PC-3 (cell line): Measurements from ENCODE around the gene NUDT5. TPM values are rescaled to one million over a fixed set of nuclear protein-coding genes. Genes with fewer than 3 reads are reported as not detected.

Experiments
- ATAC-seq: fragments of 200-7000 bp; cut with Tn5 transposase; 2 replicates; pipeline ENCODE4 v1.9.1; 2020; ENCODE audit warnings: mild to moderate bottlenecking, moderate library complexity
- BruUV-seq: library from RNA; stranded (reverse); fragments of 400-500 nt; replicated peaks from 2 replicates; lab custom pipeline; 2021; lab: Mats Ljungman, UMichigan
- CTCF ChIA-PET: fragments of 300-600 bp; sonication (Branson Sonifier 250); formaldehyde crosslinking; loops from one replicate; lab custom pipeline; 2022; ENCODE audit warnings: antibody characterized with exemption; lab: Charles Lee
- POLR2A ChIA-PET: fragments of 300-600 bp; sonication (Branson Sonifier 250); formaldehyde crosslinking; loops from one replicate; lab custom pipeline; 2022; ENCODE audit warnings: antibody characterized with exemption; ENCODE audit not compliant: unreplicated experiment; lab: Charles Lee
- DNase-seq: peaks from one replicate; pipeline ENCODE4 v3.0.0-alpha.2; 2015
- H2AFZ ChIP-seq: fragments of 300-600 bp; sonication (generic); 2 replicates; pipeline ENCODE4 v1.6.0; 2016; ENCODE audit warnings: antibody characterized with exemption, low read length
- H3F3A ChIP-seq: fragments of 300-600 bp; sonication (generic); one replicate; pipeline ENCODE4 v1.6.0; 2017; ENCODE audit warnings: antibody characterized with exemption, low read length, control low read depth, mild to moderate bottlenecking; ENCODE audit not compliant: unreplicated experiment
- H3K27ac ChIP-seq: fragments of 300-600 bp; sonication (generic); 2 replicates; pipeline ENCODE4 v1.5.1; 2016; ENCODE audit warnings: mild to moderate bottlenecking, low read length
- H3K27me3 ChIP-seq: fragments of 300-600 bp; sonication (generic); 2 replicates; pipeline ENCODE4 v1.6.1; 2016; ENCODE audit warnings: low read length, mixed read lengths
- H3K36me3 ChIP-seq: fragments of 300-600 bp; sonication (generic); 2 replicates; pipeline ENCODE4 v1.6.1; 2016; ENCODE audit warnings: low read depth, mixed run types, low read length, mixed read lengths
- H3K4me1 ChIP-seq: fragments of 300-600 bp; sonication (generic); 2 replicates; pipeline ENCODE4 v1.5.1; 2016; ENCODE audit warnings: low read length; ENCODE audit not compliant: insufficient read depth
- H3K4me2 ChIP-seq: fragments of 300-600 bp; sonication (generic); 2 replicates; pipeline ENCODE4 v1.6.0; 2016; ENCODE audit warnings: low read length
- H3K4me3 ChIP-seq: fragments of 300-600 bp; sonication (generic); 2 replicates; pipeline ENCODE4 v1.5.1; 2016; ENCODE audit warnings: mild to moderate bottlenecking, low read length, mixed read lengths
- H3K79me2 ChIP-seq: fragments of 300-600 bp; sonication (generic); 2 replicates; pipeline ENCODE4 v1.6.1; 2017; ENCODE audit warnings: low read length, mixed read lengths
- H3K9ac ChIP-seq: fragments of 300-600 bp; sonication (generic); 2 replicates; pipeline ENCODE4 v1.6.0; 2016; ENCODE audit warnings: mild to moderate bottlenecking, low read length
- H3K9me2 ChIP-seq: fragments of 300-600 bp; sonication (generic); replicated peaks from 2 replicates; pipeline ENCODE4 v1.6.1; 2016; ENCODE audit warnings: mixed run types, low read length, mixed read lengths
- H3K9me3 ChIP-seq: fragments of 300-600 bp; sonication (generic); 2 replicates; pipeline ENCODE4 v1.6.1; 2016; ENCODE audit warnings: low read length, mixed read lengths
- H4K20me1 ChIP-seq: fragments of 300-600 bp; sonication (generic); 2 replicates; pipeline ENCODE4 v1.6.1; 2016; ENCODE audit warnings: low read length, mixed read lengths
- EZH2 ChIP-seq: fragments of 300-600 bp; sonication (generic); IDR thresholded peaks from one replicate; pipeline ENCODE4 v1.6.1; 2017; ENCODE audit warnings: antibody characterized with exemption, mild to moderate bottlenecking, low read length; ENCODE audit not compliant: unreplicated experiment
- EZH2phosphoT487 ChIP-seq: fragments of 300-600 bp; sonication (generic); IDR thresholded peaks from 2 replicates; pipeline ENCODE4 v1.6.1; 2018; ENCODE audit warnings: mild to moderate bottlenecking, antibody characterized with exemption, low read length, borderline replicate concordance
- intact Hi-C: fragments of 100-400 bp; cut with micrococcal nuclease; formaldehyde crosslinking; loops from 2 replicates; pipeline ENCODE4 v1.9.0; 2023
- total RNA-seq: library from RNA; depleted of rRNA; stranded (reverse); fragments of >200 nt; gene quantifications from 2 replicates; pipeline ENCODE4 v1.2.3, GENCODE V29; 2014
- TF ChIP-seq, protein P1 (sequence below): fragments of 300-600 bp; sonication (generic); conservative IDR thresholded peaks from 2 replicates; pipeline ENCODE4 v1.5.1; 2017; ENCODE audit warnings: antibody characterized with exemption, low read depth, mild to moderate bottlenecking, low read length

The NUDT5 gene
- total RNA-seq, 1 experiment from 2014 or later: 39.3 TPM

DNA sequence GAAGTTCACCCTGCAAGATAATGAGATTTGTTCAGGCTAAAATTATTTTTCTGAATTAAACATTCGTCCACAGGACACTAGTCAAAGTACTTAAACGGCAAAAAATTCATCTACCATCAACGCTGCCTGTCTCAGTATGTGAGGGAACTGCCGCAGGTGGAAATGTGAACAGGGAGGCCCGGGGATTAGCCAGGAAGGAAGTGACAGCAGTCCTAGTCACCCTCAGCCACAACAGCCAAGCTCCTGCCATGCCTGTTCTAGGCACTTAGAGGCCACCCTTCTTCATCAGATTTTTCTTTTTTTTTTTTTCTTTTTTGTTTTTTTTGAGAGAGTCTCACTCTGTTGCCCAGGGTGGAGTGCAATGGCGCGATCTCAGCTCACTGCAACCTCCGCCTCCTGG, 9.4 kb downstream of the NUDT5 start:
- no peaks in the 10 kb centered on the region for H3K9me2 ChIP-seq
- no peak overlapping the region for H2AFZ ChIP-seq
- POLR2A ChIA-PET: no interaction called here
- H3K4me3 ChIP-seq: no peak overlapping the region
- no peaks in the 10 kb centered on the region for H4K20me1 ChIP-seq
- no peaks in the 10 kb centered on the region; the same call in none of the 2 replicates for H3K36me3 ChIP-seq
- H3F3A ChIP-seq: no peaks in the 10 kb centered on the region
- no peak overlapping the region for H3K9ac ChIP-seq
- intact Hi-C loops: no loop called here
- peak overlapping the region; percentile 39 for H3K4me2 ChIP-seq
- H3K27ac ChIP-seq: no peak overlapping the region
- TF ChIP-seq, protein P1, sequence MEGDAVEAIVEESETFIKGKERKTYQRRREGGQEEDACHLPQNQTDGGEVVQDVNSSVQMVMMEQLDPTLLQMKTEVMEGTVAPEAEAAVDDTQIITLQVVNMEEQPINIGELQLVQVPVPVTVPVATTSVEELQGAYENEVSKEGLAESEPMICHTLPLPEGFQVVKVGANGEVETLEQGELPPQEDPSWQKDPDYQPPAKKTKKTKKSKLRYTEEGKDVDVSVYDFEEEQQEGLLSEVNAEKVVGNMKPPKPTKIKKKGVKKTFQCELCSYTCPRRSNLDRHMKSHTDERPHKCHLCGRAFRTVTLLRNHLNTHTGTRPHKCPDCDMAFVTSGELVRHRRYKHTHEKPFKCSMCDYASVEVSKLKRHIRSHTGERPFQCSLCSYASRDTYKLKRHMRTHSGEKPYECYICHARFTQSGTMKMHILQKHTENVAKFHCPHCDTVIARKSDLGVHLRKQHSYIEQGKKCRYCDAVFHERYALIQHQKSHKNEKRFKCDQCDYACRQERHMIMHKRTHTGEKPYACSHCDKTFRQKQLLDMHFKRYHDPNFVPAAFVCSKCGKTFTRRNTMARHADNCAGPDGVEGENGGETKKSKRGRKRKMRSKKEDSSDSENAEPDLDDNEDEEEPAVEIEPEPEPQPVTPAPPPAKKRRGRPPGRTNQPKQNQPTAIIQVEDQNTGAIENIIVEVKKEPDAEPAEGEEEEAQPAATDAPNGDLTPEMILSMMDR: no peak
- TF ChIP-seq EZH2: no peak
- BruUV-seq: no TSS peak
- ATAC-seq: peak; percentile 95
- peaks cover 4% of the 10 kb centered on the region; the same call in 1 of the 2 replicates for H3K4me1 ChIP-seq
- no peaks in the 10 kb centered on the region for H3K27me3 ChIP-seq
- H3K79me2 ChIP-seq: peaks cover 9% of the 10 kb centered on the region
- H3K9me3 ChIP-seq: no peaks in the 10 kb centered on the region
- CTCF ChIA-PET: no interaction called here
- peak; percentile 37 for DNase-seq

DNA sequence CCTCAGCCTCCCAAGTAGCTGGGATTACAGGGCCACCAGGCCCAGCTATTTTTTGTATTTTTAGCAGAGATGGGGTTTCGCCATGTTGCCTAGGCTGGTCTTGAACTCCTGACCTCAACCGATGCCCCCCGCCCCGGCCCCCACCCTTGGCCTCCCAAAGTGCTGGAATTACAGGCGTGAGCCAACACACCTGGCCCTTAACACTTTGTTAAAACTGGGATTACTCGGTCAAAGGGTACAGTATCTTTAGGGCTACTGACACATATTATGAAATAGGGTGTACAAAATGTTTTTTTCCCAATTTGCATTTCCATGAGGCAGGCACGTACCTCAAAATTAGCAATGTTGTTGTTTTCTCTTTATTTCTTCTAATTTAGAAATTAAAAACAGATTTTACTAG, 11.5 kb downstream of the NUDT5 start:
- Histone ChIP-seq H3K4me1 (peaks cover 4% of the 10 kb centered on the region; the same call in 1 of the 2 replicates), H3F3A (no peaks in the 10 kb centered on the region), H2AFZ (no peak overlapping the region), H3K4me3 (no peak overlapping the region), H4K20me1 (no peaks in the 10 kb centered on the region), H3K79me2 (no peaks in the 10 kb centered on the region), H3K4me2 (no peak overlapping the region), H3K27ac (no peak overlapping the region), H3K36me3 (no peaks in the 10 kb centered on the region; the same call in none of the 2 replicates), H3K9ac (no peak overlapping the region), H3K9me2 (no peaks in the 10 kb centered on the region), H3K9me3 (no peaks in the 10 kb centered on the region), H3K27me3 (no peaks in the 10 kb centered on the region)
- intact Hi-C loops: no loop called here
- no peak for DNase-seq
- BruUV-seq: no TSS peak
- ATAC-seq: no peak
- TF ChIP-seq EZH2phosphoT487: no peak
- POLR2A ChIA-PET: no interaction called here
- CTCF ChIA-PET: no interaction called here

DNA sequence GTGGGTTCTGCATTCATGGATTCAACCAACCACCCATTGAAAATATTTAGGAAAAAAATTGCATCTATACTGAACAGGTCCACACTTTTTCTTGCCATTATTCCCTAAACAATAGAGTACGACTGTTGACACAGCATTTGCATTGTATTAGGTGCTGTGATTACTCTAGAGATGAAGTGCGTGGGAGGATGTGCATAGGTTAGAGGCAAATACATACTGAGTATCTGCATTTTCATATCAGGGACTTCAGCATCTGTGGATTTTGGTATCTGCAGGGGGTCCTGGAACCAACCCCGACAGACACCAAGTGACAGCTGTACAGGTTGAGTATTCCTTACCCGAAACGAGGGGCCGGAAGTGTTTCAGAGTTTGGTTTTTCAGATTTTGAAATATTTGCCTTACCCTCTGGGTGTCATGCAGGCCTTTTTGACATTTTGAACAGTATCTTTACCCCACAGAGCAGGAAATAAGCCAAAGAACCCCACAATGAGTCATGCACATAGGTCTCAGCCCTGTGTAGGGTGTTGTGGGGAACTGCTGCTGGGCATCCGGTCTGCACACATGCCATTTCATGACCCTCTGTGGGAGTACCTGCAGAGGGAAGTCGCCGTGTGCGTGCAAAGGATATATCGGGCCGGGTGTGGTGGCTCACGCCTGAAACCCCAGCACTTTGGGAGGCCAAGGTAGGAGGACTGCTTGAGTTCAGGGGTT, 14.5 kb downstream of the NUDT5 start:
- H3K4me3 ChIP-seq: no peak overlapping the region
- no peak overlapping the region for H3K27ac ChIP-seq
- no peak overlapping the region for H3K4me2 ChIP-seq
- intact Hi-C loops: no loop called here
- CTCF ChIA-PET: no interaction called here
- TF ChIP-seq EZH2 (no peak), EZH2phosphoT487 (no peak)
- TF ChIP-seq, protein P1: no peak
- no peaks in the 10 kb centered on the region; the same call in none of the 2 replicates for H3K36me3 ChIP-seq
- H3K9me3 ChIP-seq: no peaks in the 10 kb centered on the region
- H3K4me1 ChIP-seq: peaks cover 2% of the 10 kb centered on the region; the same call in 1 of the 2 replicates
- no peaks in the 10 kb centered on the region for H3F3A ChIP-seq
- peak; percentile 58 for ATAC-seq
- H3K9me2 ChIP-seq: no peaks in the 10 kb centered on the region
- H4K20me1 ChIP-seq: no peaks in the 10 kb centered on the region
- H3K27me3 ChIP-seq: no peaks in the 10 kb centered on the region
- H3K79me2 ChIP-seq: no peaks in the 10 kb centered on the region
- no peak overlapping the region for H2AFZ ChIP-seq
- BruUV-seq: no TSS peak
- DNase-seq: peak; percentile 3
- H3K9ac ChIP-seq: no peak overlapping the region
- POLR2A ChIA-PET: no interaction called here
